Ascending aorta (tissue), 2 donors: Measurements from ENCODE around the gene MRPL37. TPM values are rescaled to one million over a fixed set of nuclear protein-coding genes. Genes with fewer than 3 reads are reported as not detected.

Experiments
- DNase-seq, 2 donors: peaks; one replicate each; pipeline ENCODE4 v3.0.0-alpha.2; 2019; ENCODE audit warnings: low spot score in 2 of 2
- H3K27ac ChIP-seq, 2 donors: fragments of 200-600 bp; sonication (generic); one replicate each; pipeline ENCODE4 v1.5.1; 2016 to 2017; ENCODE audit warnings: mild to moderate bottlenecking in 1 of 2
- H3K27me3 ChIP-seq: fragments of 200-600 bp; sonication (generic); one replicate; pipeline ENCODE4 v1.5.1; 2017
- H3K36me3 ChIP-seq, 2 donors: fragments of 200-600 bp; sonication (generic); one replicate each; pipeline ENCODE4 v1.5.1; 2016
- H3K4me1 ChIP-seq, 2 donors: fragments of 200-600 bp; sonication (generic); one replicate each; pipeline ENCODE4 v1.5.1; 2016 to 2017; ENCODE audit warnings: mild to moderate bottlenecking in 1 of 2
- H3K4me3 ChIP-seq, 2 donors: fragments of 200-600 bp; sonication (generic); one replicate each; pipeline ENCODE4 v1.5.1; 2016 to 2017; ENCODE audit warnings: mild to moderate bottlenecking in 1 of 2
- H3K9me3 ChIP-seq, 2 donors: fragments of 200-600 bp; sonication (generic); one replicate each; pipeline ENCODE4 v1.5.1; 2016
- intact Hi-C: fragments of 100-400 bp; cut with DNase I; formaldehyde crosslinking; loops from one replicate; pipeline ENCODE4 v1.15.1; 2023
- total RNA-seq: library from RNA; depleted of rRNA; stranded (reverse); fragments of >200 nt; gene quantifications from one replicate; pipeline ENCODE4 v1.1.0, GENCODE V29; 2016
- TF ChIP-seq, protein P1 (sequence below), 3 experiments: fragments of 200-600 bp in 2 of 3; fragments of 450-650 bp in 1 of 3; sonication (generic) in 2 of 3; IDR thresholded peaks; one replicate each; pipeline ENCODE4 v1.5.1; 2016 to 2019; ENCODE audit warnings: antibody characterized with exemption in 3 of 3, mild to moderate bottlenecking in 1 of 3, moderate library complexity in 1 of 3

Gene MRPL37
- total RNA-seq, 1 donor from 2014 or later = 51.2 TPM

DNA sequence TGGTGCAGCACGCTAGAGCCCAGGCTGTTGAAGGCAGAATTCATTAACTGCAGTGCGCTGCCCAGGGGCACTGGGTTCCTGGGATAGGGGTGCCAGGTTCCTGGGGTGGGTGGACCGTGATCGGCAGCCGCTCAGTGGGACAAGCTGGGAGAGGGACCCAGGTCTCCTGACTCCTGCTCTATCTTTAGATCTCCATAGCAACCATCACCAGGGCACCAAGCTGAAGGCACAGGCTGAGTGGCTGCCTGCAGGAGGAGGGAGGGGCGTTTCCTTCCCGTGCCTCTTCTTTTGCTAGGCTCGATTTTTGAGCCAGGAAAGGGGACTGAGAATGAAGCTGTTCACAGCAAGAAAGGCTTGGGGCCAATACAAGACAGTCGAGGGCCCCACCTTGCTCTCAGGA is 26.3 kb upstream of the MRPL37 start:
- H3K4me3 ChIP-seq = no peak overlapping the region
- DNase-seq = no peak
- TF ChIP-seq, protein P1, sequence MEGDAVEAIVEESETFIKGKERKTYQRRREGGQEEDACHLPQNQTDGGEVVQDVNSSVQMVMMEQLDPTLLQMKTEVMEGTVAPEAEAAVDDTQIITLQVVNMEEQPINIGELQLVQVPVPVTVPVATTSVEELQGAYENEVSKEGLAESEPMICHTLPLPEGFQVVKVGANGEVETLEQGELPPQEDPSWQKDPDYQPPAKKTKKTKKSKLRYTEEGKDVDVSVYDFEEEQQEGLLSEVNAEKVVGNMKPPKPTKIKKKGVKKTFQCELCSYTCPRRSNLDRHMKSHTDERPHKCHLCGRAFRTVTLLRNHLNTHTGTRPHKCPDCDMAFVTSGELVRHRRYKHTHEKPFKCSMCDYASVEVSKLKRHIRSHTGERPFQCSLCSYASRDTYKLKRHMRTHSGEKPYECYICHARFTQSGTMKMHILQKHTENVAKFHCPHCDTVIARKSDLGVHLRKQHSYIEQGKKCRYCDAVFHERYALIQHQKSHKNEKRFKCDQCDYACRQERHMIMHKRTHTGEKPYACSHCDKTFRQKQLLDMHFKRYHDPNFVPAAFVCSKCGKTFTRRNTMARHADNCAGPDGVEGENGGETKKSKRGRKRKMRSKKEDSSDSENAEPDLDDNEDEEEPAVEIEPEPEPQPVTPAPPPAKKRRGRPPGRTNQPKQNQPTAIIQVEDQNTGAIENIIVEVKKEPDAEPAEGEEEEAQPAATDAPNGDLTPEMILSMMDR (IDR thresholded peaks at IDR 0.05) = no peak
- no peaks in the 10 kb centered on the region for H3K4me1 ChIP-seq
- H3K36me3 ChIP-seq = peaks cover 0 to 14% of the 10 kb centered on the region in 2 donors
- H3K9me3 ChIP-seq = no peaks in the 10 kb centered on the region
- H3K27ac ChIP-seq = no peak overlapping the region
- no peaks in the 10 kb centered on the region for H3K27me3 ChIP-seq
- intact Hi-C loops = no loop called here

DNA sequence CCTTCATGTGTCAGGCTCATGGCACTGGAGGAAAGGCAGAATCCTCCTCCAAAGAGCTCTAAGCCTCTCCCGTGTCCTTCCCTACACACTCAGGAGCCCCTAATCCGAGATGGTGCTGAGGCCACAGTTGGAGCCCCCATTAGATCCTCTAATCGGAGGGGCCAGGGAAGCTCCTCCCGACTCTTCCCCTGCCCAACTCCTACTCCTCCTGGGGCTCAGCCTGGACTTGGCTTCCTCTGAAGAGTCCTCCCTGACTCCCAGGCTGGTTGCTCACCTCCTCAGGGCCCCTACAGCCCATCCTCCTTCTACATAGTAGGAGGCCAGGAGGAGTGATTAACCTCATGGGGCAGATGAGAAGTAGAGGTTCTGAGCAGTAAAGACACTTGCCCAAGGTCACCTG is 25.9 kb upstream of the MRPL37 start:
- TF ChIP-seq, protein P1 (IDR thresholded peaks at IDR 0.05) = no peak
- no peak overlapping the region for H3K27ac ChIP-seq
- peaks cover 0 to 17% of the 10 kb centered on the region in 2 donors for H3K36me3 ChIP-seq
- no peaks in the 10 kb centered on the region for H3K4me1 ChIP-seq
- H3K4me3 ChIP-seq = no peak overlapping the region
- intact Hi-C loops = no loop called here
- DNase-seq = no peak
- no peaks in the 10 kb centered on the region for H3K9me3 ChIP-seq
- no peaks in the 10 kb centered on the region for H3K27me3 ChIP-seq

DNA sequence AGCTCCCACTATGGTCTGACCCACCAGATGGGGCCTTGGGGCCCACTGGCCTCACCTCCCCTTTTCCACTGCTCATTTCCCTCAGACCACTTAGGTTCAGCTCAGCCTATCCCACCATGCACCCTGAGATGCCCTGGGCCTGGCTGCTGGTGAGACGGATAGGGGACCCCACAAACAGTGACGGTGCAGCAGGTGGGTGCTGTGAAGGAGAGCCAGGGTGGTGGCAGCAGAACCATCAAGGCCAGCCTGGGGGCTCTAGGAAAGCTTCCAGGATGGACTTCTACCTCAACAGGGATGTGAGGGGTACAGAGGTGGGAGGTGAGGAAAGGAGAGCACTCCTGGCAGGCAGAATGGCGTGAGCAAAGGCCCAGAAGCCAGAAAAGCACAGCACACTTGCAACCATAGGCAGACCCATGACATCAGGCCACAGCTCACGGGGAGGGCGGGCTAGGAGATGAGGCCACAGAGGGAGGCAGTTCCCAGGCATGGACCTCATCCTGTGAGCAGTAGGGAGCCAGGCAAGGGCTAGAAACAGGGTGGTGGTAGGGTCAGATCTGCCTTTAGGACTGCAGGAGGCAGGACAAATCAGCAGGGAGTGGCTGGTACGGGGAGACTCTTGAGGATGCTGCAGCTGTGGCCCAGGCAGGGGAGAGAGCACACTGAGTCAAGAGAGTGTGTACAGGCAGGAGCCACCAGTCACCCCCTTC is 23.2 kb upstream of the MRPL37 start:
- intact Hi-C loops = no loop called here
- Histone ChIP-seq H3K4me1 (no peaks in the 10 kb centered on the region), H3K4me3 (no peak overlapping the region), H3K9me3 (no peaks in the 10 kb centered on the region), H3K36me3 (peaks cover 0 to 24% of the 10 kb centered on the region in 2 donors), H3K27me3 (no peaks in the 10 kb centered on the region), H3K27ac (no peak overlapping the region)
- TF ChIP-seq, protein P1 (IDR thresholded peaks at IDR 0.05) = no peak
- DNase-seq = no peak

DNA sequence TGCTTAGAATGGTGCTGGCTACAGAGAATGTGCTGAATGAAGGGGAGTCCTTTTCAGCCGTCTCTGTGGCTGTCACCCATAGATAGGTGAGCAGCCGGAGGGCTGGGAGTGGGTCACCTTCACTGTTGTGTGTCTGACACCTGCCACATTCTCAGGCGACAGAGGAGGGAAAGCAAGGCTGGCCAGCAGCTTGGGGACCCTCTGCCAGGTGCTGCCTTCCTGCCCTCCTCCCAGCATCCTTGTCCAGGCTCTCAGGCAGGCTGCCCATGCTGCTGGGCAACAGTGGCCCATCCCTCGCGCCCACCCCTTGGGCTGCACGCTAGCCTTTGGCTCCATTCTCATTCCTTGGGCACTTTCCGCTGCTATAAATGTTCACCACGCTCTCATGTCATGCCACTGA is 22.2 kb upstream of the MRPL37 start:
- DNase-seq = no peak
- Histone ChIP-seq H3K36me3 (peaks cover 0 to 24% of the 10 kb centered on the region in 2 donors), H3K27me3 (no peaks in the 10 kb centered on the region), H3K4me3 (no peak overlapping the region), H3K4me1 (no peaks in the 10 kb centered on the region), H3K27ac (no peak overlapping the region), H3K9me3 (no peaks in the 10 kb centered on the region)
- TF ChIP-seq, protein P1 (IDR thresholded peaks at IDR 0.05) = no peak
- intact Hi-C loops = no loop called here

DNA sequence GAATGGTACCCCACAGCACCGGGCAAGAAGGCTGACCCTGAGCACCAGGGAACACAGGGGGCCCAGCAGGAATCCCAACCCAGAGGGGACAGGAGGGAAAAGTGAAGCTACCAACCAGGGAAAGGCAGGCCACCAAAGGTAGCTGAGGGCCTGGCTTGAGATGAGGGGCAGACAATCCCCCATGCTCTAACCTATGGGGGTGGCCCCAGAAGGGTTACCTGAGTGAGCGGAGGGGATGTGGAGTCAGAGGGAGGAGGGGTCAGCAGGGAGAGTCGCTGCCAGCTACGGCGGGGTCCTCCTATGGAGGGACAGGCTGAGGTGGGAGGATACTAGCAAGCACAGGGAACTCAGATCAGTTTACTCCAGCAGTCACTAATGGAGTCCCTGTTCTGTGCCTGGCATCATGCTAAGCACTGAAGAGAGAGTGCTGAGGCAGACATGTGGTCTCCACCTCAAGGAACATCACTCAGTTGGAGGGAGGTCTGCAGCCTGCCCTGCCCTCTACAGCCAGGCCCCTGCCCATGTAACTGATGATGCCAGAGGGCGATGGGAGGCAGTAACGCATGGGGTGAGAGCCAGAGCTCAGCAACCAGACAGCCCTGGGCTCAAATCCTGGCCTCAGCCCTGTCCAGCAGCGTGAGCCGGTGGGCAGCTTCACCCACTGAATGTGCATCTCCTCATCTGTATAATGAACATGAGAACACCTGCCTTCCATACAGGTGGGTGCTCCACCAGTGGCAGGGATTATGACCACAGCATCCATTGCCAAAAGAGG is 21.5 kb upstream of the MRPL37 start:
- no peaks in the 10 kb centered on the region for H3K9me3 ChIP-seq
- no peaks in the 10 kb centered on the region for H3K4me1 ChIP-seq
- intact Hi-C loops = no loop called here
- TF ChIP-seq, protein P1 (IDR thresholded peaks at IDR 0.05) = no peak
- H3K27ac ChIP-seq = no peak overlapping the region
- H3K36me3 ChIP-seq = peaks cover 0 to 24% of the 10 kb centered on the region in 2 donors
- no peak overlapping the region for H3K4me3 ChIP-seq
- DNase-seq = no peak
- H3K27me3 ChIP-seq = no peaks in the 10 kb centered on the region
